Upper lobe of right lung (tissue), 1 donor: ENCODE data around the gene LACRT. TPM values are rescaled to one million over a fixed set of nuclear protein-coding genes. Genes with fewer than 3 reads are reported as not detected.

Experiments
- ATAC-seq: fragments of 200-7000 bp; cut with Tn5 transposase; one replicate; pipeline ENCODE4 v1.9.1; 2020; ENCODE audit warnings: mild to moderate bottlenecking, moderate library complexity
- DNase-seq: peaks from one replicate; pipeline ENCODE4 v3.0.0-alpha.2; 2020
- H3K27ac ChIP-seq: fragments of 200-600 bp; one replicate; pipeline ENCODE4 v1.8.0; 2022
- H3K27me3 ChIP-seq: fragments of 200-600 bp; one replicate; pipeline ENCODE4 v1.8.0; 2022; ENCODE audit warnings: mild to moderate bottlenecking
- H3K36me3 ChIP-seq: fragments of 200-600 bp; one replicate; pipeline ENCODE4 v1.8.0; 2022
- H3K4me1 ChIP-seq: fragments of 200-600 bp; one replicate; pipeline ENCODE4 v1.8.0; 2022
- H3K4me3 ChIP-seq: fragments of 200-600 bp; one replicate; pipeline ENCODE4 v1.8.0; 2022; ENCODE audit warnings: mild to moderate bottlenecking
- H3K9me3 ChIP-seq: fragments of 200-600 bp; one replicate; pipeline ENCODE4 v1.8.0; 2022
- intact Hi-C: fragments of 100-400 bp; cut with DNase I; formaldehyde crosslinking; loops from one replicate; pipeline ENCODE4 v1.11.0; 2022
- long read RNA-seq: library from polyadenylated mRNA; unstranded; transcript quantifications from one replicate; pipeline ENCODE4 v2.0.0, GENCODE V29; 2021
- total RNA-seq: library from RNA; stranded (reverse); fragmentation: NEBNext Ultra II Directional; extraction: Animal tissue kit (Norgen Biotek cat#: 25700); gene quantifications from one replicate; pipeline ENCODE4 v1.2.1, GENCODE V29; 2021
- TF ChIP-seq, protein P1 (sequence below): fragments of 200-600 bp; IDR thresholded peaks from one replicate; pipeline ENCODE4 v1.8.0; 2022; ENCODE audit warnings: antibody characterized with exemption
- donor health status: DM: no; HTN: yes; CAD: no; lungs with severe emphysema.

LACRT gene, protein sequence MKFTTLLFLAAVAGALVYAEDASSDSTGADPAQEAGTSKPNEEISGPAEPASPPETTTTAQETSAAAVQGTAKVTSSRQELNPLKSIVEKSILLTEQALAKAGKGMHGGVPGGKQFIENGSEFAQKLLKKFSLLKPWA
- not detected for total RNA-seq
- long read RNA-seq = 0 reads

DNA sequence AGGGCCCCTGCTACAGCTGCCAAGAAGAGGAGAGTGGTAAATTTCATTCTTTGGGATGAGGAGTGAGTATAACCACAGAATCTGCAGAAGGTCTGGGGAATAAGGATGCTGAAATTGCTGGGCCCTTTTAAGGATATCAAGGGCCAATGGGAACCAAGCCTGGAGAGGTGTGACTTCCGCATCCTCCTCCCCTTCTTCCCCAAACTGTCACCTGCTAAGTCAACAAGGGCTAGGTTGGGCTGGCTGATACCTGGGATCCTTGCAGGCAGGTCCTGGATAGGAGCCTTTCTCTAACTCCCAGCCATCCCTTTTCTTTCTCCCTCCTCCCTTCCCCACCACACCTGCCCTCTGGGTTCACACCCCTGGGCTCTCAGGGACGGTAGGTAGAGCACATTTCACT lies at the start of gene LACRT:
Gene LACRT, minus strand, starts transcription at position 101 of the 400 bp plus-strand sequence. Its CDS starts 54 bp downstream, at position 47.
- intact Hi-C loops = no loop called here
- Histone ChIP-seq H3K4me3 (no peak within 1 kb of the TSS), H3K27ac (no peak within 1 kb of the TSS), H3K9me3 (no peaks in the 10 kb centered on the region), H3K27me3 (no peaks in the 10 kb centered on the region), H3K36me3 (no peaks in the 10 kb centered on the region), H3K4me1 (no peaks in the 10 kb centered on the region)
- DNase-seq (no peak), ATAC-seq (no peak)
- TF ChIP-seq, protein P1, sequence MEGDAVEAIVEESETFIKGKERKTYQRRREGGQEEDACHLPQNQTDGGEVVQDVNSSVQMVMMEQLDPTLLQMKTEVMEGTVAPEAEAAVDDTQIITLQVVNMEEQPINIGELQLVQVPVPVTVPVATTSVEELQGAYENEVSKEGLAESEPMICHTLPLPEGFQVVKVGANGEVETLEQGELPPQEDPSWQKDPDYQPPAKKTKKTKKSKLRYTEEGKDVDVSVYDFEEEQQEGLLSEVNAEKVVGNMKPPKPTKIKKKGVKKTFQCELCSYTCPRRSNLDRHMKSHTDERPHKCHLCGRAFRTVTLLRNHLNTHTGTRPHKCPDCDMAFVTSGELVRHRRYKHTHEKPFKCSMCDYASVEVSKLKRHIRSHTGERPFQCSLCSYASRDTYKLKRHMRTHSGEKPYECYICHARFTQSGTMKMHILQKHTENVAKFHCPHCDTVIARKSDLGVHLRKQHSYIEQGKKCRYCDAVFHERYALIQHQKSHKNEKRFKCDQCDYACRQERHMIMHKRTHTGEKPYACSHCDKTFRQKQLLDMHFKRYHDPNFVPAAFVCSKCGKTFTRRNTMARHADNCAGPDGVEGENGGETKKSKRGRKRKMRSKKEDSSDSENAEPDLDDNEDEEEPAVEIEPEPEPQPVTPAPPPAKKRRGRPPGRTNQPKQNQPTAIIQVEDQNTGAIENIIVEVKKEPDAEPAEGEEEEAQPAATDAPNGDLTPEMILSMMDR = no peak

DNA sequence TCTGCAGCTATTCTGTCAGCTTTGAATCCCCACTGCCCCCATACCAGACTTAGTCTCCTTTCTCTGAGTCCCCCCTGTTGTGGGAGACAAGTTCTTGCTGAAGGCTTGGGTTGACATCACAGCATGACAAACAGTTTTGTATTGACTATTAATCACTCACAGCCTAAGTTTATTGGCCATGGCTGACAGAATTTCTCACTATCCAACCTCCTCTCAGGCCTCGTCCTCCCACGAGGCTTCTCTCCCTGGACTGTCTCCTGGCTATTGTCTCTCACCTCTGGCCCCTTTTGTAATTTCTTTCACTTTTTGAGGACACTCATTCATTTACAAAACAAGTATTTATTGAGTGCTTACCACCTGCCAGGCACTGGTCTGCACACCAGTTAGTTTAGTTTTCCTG lies 48.7 kb upstream of the LACRT start:
- DNase-seq (no peak), ATAC-seq (no peak)
- no peaks in the 10 kb centered on the region for H3K4me1 ChIP-seq
- no peaks in the 10 kb centered on the region for H3K36me3 ChIP-seq
- no peak overlapping the region for H3K4me3 ChIP-seq
- H3K27me3 ChIP-seq = peaks cover 11% of the 10 kb centered on the region
- intact Hi-C loops = no loop called here
- no peak overlapping the region for H3K27ac ChIP-seq
- H3K9me3 ChIP-seq = no peaks in the 10 kb centered on the region
- TF ChIP-seq, protein P1 = no peak

DNA sequence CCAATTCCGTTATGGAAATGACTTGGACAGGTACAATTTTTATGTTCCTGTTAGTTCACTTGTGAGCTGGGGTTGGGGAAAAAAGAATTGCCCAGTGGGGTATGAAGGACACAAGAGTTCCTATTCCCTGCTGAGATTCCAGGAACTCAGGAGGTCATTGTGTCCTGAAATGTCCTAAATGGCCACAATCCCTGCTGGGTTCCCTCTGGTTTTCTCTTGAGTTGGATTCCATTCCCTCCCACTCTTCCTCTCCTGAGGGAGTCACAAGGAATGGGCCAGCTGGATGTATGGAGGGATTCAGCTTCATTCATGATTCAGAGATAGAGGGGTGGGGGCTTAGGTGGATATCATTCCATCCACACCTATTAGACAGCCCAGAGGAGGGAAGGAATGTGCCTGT lies 48.0 kb upstream of the LACRT start:
- TF ChIP-seq, protein P1 = no peak
- H3K27ac ChIP-seq = no peak overlapping the region
- DNase-seq = no peak
- H3K4me3 ChIP-seq = no peak overlapping the region
- H3K36me3 ChIP-seq = no peaks in the 10 kb centered on the region
- no peaks in the 10 kb centered on the region for H3K9me3 ChIP-seq
- intact Hi-C loops = no loop called here
- no peak for ATAC-seq
- H3K27me3 ChIP-seq = peaks cover 11% of the 10 kb centered on the region
- no peaks in the 10 kb centered on the region for H3K4me1 ChIP-seq

DNA sequence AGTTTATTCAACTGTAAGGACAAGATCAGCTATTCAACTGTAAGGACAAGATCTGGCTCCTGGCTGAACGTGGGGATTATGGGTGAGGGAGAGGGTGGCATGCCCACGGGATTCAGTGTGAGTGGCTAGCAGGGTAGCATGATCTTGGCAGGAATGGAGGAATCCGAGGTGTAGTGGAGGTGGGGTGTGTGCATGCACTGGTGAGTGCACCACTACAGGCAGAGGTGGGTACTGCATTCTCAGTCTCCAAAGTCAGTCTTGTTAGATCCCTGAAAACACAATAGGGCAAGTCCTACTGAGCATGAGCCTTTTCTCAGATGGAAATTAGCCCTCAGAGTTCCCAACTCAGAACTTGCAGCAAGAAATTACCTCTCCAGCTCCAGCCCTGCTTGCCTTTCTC lies 45.7 kb upstream of the LACRT start:
- H3K9me3 ChIP-seq = no peaks in the 10 kb centered on the region
- ATAC-seq (peak; percentile 71), DNase-seq (no peak)
- peaks cover 15% of the 10 kb centered on the region for H3K27me3 ChIP-seq
- intact Hi-C loops = no loop called here
- H3K4me3 ChIP-seq = no peak overlapping the region
- H3K27ac ChIP-seq = no peak overlapping the region
- no peaks in the 10 kb centered on the region for H3K4me1 ChIP-seq
- no peaks in the 10 kb centered on the region for H3K36me3 ChIP-seq
- TF ChIP-seq, protein P1 = peak; percentile 33

DNA sequence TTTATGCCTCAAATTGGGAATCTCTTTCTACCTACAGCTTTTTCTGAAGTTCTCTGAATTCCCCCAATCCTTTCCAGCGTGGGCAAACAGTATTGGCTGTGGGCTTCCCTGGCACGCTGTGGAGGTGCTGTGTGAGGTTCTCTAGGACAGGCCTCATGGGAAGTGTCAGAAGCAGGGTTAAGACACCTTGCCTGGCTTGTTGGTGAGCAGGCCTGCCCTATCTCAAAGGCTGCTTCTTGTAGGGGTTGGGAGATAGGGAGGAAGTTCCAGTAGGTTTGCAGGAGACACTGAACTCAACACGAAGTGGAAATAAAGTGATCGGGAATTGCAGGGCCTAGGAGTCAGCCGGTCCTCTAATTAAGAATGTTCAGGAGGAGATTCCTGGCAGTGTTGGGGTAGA lies 43.4 kb upstream of the LACRT start:
- DNase-seq = no peak
- no peak overlapping the region for H3K27ac ChIP-seq
- intact Hi-C loops = no loop called here
- H3K27me3 ChIP-seq = peaks cover 9% of the 10 kb centered on the region
- no peaks in the 10 kb centered on the region for H3K4me1 ChIP-seq
- no peak overlapping the region for H3K4me3 ChIP-seq
- H3K9me3 ChIP-seq = no peaks in the 10 kb centered on the region
- no peaks in the 10 kb centered on the region for H3K36me3 ChIP-seq
- no peak for ATAC-seq
- TF ChIP-seq, protein P1 = no peak

DNA sequence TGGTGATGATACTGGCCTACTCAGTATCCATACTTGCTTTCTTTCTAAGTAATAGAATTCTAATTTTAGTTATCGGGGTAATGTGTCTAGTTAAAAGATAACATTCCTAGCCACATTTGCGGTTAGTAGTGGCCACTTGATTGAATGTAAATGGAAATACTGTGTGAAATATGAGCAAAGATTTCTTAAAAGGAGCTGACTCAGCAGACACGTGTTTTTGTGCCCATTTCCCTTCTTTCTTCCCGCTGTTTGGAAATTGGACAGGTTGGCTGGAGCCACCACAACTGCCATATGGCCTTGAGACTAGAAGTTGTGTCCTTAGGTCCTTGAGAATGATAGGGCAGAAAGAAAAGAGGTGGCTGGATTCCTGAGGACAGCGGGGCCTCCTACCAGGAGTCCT lies 33.2 kb upstream of the LACRT start:
- Histone ChIP-seq H3K4me3 (no peak overlapping the region), H3K27ac (no peak overlapping the region), H3K36me3 (no peaks in the 10 kb centered on the region), H3K4me1 (no peaks in the 10 kb centered on the region), H3K27me3 (no peaks in the 10 kb centered on the region), H3K9me3 (no peaks in the 10 kb centered on the region)
- DNase-seq (no peak), ATAC-seq (no peak)
- intact Hi-C loops = no loop called here
- TF ChIP-seq, protein P1 = no peak
